Activated naive CD4-positive, alpha-beta T cell treated with anti-CD3 and anti-CD28 coated beads, Interleukin-2, amount 10 ng/mL, durations not matched to agents 7 days and 5 days (primary cell): ENCODE results near the gene SS18L1.
A peak's percentile ranks its signal among the peaks of the same experiment; 100 is the strongest.
"Not testable (repeated sequence)": the region's sequence is repeated elsewhere in the genome, so short reads cannot be mapped to it uniquely, and the experiment has no call there.

Experiments
- CTCF ChIA-PET: fragments of 350-600 bp; sonication (Branson Sonifier 250); formaldehyde crosslinking; loops from one replicate; lab custom pipeline; 2021; ENCODE audit warnings: antibody characterized with exemption; lab: Charles Lee
- DNase-seq: peaks from one replicate; pipeline ENCODE4 v3.0.0-alpha.2; 2020
- H3K27ac Mint-ChIP-seq: one replicate; pipeline ENCODE4 v1.8.0; 2021; ENCODE audit warnings: mild to moderate bottlenecking, moderate library complexity, mixed read lengths
- H3K27me3 Mint-ChIP-seq: one replicate; pipeline ENCODE4 v1.8.0; 2021; ENCODE audit warnings: mild to moderate bottlenecking, mixed read lengths
- H3K36me3 Mint-ChIP-seq: one replicate; pipeline ENCODE4 v1.8.0; 2021; ENCODE audit warnings: mixed read lengths
- H3K4me1 Mint-ChIP-seq: one replicate; pipeline ENCODE4 v1.8.0; 2021; ENCODE audit warnings: mixed read lengths
- H3K4me3 Mint-ChIP-seq: one replicate; pipeline ENCODE4 v1.8.0; 2021; ENCODE audit warnings: mild to moderate bottlenecking, moderate library complexity, mixed read lengths
- H3K9me3 Mint-ChIP-seq: one replicate; pipeline ENCODE4 v1.8.0; 2021; ENCODE audit warnings: mixed read lengths

The SS18L1 gene, protein sequence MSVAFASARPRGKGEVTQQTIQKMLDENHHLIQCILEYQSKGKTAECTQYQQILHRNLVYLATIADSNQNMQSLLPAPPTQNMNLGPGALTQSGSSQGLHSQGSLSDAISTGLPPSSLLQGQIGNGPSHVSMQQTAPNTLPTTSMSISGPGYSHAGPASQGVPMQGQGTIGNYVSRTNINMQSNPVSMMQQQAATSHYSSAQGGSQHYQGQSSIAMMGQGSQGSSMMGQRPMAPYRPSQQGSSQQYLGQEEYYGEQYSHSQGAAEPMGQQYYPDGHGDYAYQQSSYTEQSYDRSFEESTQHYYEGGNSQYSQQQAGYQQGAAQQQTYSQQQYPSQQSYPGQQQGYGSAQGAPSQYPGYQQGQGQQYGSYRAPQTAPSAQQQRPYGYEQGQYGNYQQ

DNA sequence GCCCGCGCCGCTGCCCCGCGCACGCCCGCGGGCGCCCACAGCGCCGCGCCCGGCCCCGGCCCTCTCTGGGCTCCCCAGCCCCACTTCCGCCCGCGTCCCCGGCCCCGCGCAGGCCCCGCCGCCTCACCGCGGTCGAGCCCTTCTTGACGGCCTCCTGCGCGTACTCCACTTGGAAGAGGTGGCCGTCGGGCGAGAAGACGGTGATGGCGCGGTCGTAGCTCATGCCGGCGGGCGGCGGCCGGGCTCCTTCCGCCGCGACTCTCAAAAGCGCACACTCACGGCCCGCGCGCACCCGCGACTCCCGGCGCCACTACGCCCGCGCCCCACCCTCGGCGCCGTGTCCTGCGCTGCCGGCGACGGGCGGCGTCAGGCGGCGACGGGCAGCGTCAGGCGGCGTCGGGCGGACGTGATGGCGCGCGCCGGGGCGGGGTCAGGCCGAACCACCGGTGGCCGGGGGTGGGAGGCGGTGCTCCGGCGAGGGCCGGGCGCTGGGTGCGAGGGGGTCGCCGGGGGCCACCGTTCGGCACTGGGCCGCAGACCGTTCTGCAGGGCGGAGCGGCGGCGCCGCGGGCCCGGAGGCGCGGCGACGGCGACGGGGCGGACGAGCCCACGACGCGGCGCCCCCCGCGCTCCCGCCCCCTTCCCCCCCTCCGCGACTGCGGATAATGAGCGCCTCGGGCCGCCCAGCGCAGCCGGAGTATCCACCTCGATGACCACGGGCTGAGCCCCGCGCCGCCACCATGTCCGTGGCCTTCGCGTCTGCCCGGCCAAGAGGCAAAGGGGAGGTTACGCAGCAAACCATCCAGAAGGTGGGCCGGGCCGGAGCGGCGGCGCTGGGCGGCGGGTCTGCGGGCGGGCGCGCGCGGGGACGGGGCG lies at the start of gene SS18L1, which contains the start of gene PSMA7:
SS18L1 (plus strand) TSS at position 689 of the 876 bp plus-strand sequence; CDS start at position 741, 52 bp downstream.
PSMA7 (minus strand) TSS at position 314 of the 876 bp plus-strand sequence; CDS start at position 223, 91 bp downstream.
- peaks cover 27% of the 10 kb centered on the region for H3K36me3 Mint-ChIP-seq
- peak within 1 kb of the TSS; percentile 90 for H3K27ac Mint-ChIP-seq
- H3K9me3 Mint-ChIP-seq = no peaks in the 10 kb centered on the region
- peak; percentile 88 for DNase-seq
- H3K4me3 Mint-ChIP-seq = peak within 1 kb of the TSS; percentile 85
- H3K27me3 Mint-ChIP-seq = no peaks in the 10 kb centered on the region
- CTCF ChIA-PET = no interaction called here
- peaks cover 45% of the 10 kb centered on the region for H3K4me1 Mint-ChIP-seq

DNA sequence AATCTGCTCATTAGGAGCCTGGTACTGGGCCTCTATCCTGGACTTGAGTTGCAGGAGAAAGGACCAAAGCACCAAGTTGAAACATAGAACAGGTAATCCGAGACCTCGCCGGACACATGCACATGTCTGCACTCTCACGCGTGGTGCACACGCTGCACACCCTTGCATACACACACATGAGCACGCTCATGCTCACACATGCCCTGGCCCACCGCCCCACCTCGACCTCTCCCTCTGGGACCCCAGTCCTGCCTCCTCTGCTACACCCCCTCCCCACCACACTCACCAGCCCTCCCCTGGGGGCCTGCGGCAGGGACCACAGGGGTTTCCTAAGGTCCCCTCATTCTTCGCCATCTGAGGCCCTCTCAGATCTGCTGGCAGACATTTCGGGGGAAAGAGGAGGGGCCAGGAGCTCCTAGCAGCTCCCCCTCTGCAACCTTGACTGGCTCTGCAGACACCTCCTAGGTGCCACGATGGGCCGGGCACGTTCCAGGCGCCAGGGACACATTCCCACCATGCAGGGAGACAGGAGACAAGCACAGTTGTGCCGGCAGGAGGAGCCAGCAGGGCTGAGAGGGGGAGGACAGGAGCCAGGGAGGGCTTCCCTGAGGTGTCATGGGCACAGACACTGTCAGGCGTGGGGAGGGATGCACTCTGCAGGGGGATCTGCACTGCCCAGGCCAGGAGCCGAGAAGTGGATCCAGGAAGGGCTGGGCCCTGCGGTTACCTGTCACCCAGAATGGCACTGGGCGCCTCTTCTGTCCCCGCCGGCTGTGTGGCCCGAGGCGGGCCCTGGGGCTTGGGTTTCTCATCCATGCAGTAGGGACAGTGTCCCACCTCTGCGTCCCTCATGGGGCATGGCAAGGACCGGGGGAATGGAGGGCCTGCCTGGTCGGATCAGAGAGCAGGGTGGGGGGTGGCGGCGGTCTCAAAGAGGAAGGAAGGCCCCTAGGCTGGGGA lies 46.9 kb upstream of the SS18L1 start:
- no peak overlapping the region for H3K27ac Mint-ChIP-seq
- H3K4me3 Mint-ChIP-seq = no peak overlapping the region
- H3K27me3 Mint-ChIP-seq = peaks cover 4% of the 10 kb centered on the region
- peaks cover 41% of the 10 kb centered on the region for H3K9me3 Mint-ChIP-seq
- no peaks in the 10 kb centered on the region for H3K4me1 Mint-ChIP-seq
- DNase-seq = no peak
- no peaks in the 10 kb centered on the region for H3K36me3 Mint-ChIP-seq
- CTCF ChIA-PET = no interaction called here

DNA sequence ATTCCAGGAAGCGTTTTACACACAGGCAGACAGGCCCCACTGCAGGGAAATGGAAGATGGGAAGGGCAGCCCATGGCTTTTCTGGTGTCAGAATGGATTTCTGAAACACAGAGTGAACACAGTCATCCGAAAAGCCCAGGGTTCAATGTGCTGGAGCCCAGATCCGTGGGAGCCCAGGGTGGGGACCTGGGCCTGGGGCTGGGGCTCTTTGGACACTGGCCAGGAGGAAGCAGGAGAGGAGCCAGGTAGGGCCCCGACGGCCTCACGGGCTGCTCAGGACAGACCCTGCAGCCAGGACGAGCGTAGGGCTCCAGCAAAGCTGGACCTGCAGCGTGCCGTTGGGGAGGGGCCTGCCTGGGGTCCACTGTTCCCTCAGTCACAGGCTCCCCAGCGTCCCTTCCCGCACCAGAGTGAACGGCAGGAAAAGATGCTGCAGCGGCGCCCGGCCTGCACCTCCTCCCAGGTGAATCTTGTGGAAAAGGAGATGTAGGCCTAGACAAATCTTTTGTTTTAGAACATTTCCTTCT lies 45.6 kb upstream of the SS18L1 start:
- CTCF ChIA-PET = no interaction called here
- Mint-ChIP-seq H3K4me3 (no peak overlapping the region), H3K36me3 (no peaks in the 10 kb centered on the region), H3K27me3 (peaks cover 4% of the 10 kb centered on the region), H3K9me3 (peaks cover 38% of the 10 kb centered on the region), H3K27ac (no peak overlapping the region), H3K4me1 (no peaks in the 10 kb centered on the region)
- DNase-seq = no peak

- CTCF ChIA-PET = no interaction called here
Observed at GRCh38 chr20:62101078-62101477, 42.5 kb upstream of the SS18L1 start.

GRCh38 chr20:62103508-62104233 lies 39.9 kb upstream of the SS18L1 start:
- CTCF ChIA-PET = no interaction called here
- peaks cover 4% of the 10 kb centered on the region for H3K27me3 Mint-ChIP-seq
- H3K27ac Mint-ChIP-seq = no peak overlapping the region
- no peak overlapping the region for H3K4me3 Mint-ChIP-seq
- H3K4me1 Mint-ChIP-seq = no peaks in the 10 kb centered on the region
- DNase-seq = no peak
- peaks cover 65% of the 10 kb centered on the region for H3K9me3 Mint-ChIP-seq
- H3K36me3 Mint-ChIP-seq = peaks cover 3% of the 10 kb centered on the region

More at GRCh38 chr20:62101078-62101477, 42.5 kb upstream of the SS18L1 start:
- peaks cover 4% of the 10 kb centered on the region for H3K27me3 Mint-ChIP-seq
- H3K4me1 Mint-ChIP-seq = no peaks in the 10 kb centered on the region
- no peak for DNase-seq
- no peak overlapping the region for H3K4me3 Mint-ChIP-seq
- H3K9me3 Mint-ChIP-seq = peaks cover 53% of the 10 kb centered on the region
- no peak overlapping the region for H3K27ac Mint-ChIP-seq
- H3K36me3 Mint-ChIP-seq = peaks cover 2% of the 10 kb centered on the region

DNA sequence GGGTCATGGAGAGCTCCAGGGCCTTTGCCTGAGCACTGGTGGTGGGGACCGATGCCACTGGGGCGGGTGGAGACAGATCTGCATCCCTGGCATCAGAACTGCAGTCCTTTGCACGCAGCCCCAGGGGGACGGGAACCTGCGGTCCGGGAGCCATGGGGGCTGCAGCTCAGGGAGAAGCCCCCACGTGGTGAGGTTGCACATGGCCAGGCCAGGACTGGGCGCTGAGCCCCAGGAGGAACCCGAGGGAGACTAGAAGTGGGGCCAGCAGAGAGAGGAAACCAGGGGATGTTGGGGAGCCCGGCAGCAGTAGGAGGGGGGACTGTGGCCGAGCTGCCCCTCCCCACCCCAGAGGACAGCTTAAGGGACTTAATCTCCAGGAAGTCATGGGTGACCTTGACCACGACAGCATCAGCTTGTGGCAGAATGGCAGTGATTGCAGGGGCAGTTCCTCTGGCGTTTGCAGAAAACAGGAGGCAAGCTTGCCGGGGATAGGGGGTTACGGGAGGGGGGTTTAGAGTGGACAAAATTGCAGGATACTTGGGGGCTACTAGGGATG lies 39.3 kb upstream of the SS18L1 start:
- DNase-seq = no peak
- peaks cover 5% of the 10 kb centered on the region for H3K36me3 Mint-ChIP-seq
- peaks cover 65% of the 10 kb centered on the region for H3K9me3 Mint-ChIP-seq
- no peaks in the 10 kb centered on the region for H3K4me1 Mint-ChIP-seq
- no peak overlapping the region for H3K4me3 Mint-ChIP-seq
- no peak overlapping the region for H3K27ac Mint-ChIP-seq
- H3K27me3 Mint-ChIP-seq = peaks cover under 1% of the 10 kb centered on the region
- CTCF ChIA-PET = no interaction called here

DNA sequence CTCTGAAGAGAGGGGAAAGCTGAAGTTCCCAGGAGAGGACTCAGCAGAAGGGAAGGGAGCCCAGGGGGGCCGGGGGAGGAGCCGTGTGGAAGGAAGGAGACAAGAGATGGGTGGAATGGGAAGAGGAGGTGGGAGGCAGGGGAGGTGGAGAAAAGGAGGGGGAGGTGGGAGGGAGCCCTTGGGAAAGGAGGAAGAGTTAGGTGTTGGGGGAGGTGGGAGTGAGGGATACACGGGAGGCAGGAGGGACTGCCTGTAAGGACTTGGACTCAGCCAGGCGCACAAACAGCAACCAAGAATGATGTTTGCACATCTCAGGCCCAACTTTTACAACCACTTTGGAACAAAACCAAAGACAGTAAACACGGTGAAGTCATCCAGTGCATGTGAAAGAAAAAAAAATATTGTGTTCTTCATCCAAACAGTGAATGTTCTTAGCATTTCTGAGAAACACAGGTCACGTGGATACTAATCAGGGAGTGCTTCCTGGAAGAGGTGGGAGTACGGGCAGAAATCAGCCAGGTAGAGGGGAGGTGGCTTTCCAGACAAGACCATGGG lies 38.7 kb upstream of the SS18L1 start:
- H3K4me3 Mint-ChIP-seq = no peak overlapping the region
- CTCF ChIA-PET = no interaction called here
- peaks cover 64% of the 10 kb centered on the region for H3K9me3 Mint-ChIP-seq
- no peaks in the 10 kb centered on the region for H3K27me3 Mint-ChIP-seq
- DNase-seq = no peak
- H3K27ac Mint-ChIP-seq = no peak overlapping the region
- H3K36me3 Mint-ChIP-seq = peaks cover 6% of the 10 kb centered on the region
- H3K4me1 Mint-ChIP-seq = no peaks in the 10 kb centered on the region

- no peak overlapping the region for H3K27ac Mint-ChIP-seq
- H3K36me3 Mint-ChIP-seq = peaks cover 6% of the 10 kb centered on the region
- H3K9me3 Mint-ChIP-seq = peaks cover 62% of the 10 kb centered on the region
- CTCF ChIA-PET = no interaction called here
- no peak for DNase-seq
- no peaks in the 10 kb centered on the region for H3K4me1 Mint-ChIP-seq
- H3K4me3 Mint-ChIP-seq = no peak overlapping the region
- H3K27me3 Mint-ChIP-seq = no peaks in the 10 kb centered on the region
Observed at GRCh38 chr20:62105592-62105991, 38.0 kb upstream of the SS18L1 start.

GRCh38 chr20:62111148-62111547 lies 32.4 kb upstream of the SS18L1 start:
- Mint-ChIP-seq H3K9me3 (peaks cover 56% of the 10 kb centered on the region), H3K27ac (no peak overlapping the region), H3K36me3 (peaks cover 10% of the 10 kb centered on the region), H3K4me3 (no peak overlapping the region), H3K27me3 (peaks cover 9% of the 10 kb centered on the region), H3K4me1 (peaks cover 2% of the 10 kb centered on the region)
- CTCF ChIA-PET = no interaction called here
- DNase-seq = no peak

- Mint-ChIP-seq H3K36me3 (peaks cover 13% of the 10 kb centered on the region), H3K4me1 (peaks cover 11% of the 10 kb centered on the region), H3K4me3 (no peak overlapping the region), H3K27me3 (peaks cover 9% of the 10 kb centered on the region), H3K27ac (no peak overlapping the region), H3K9me3 (peaks cover 49% of the 10 kb centered on the region)
- CTCF ChIA-PET = no interaction called here
- DNase-seq = no peak
Observed at GRCh38 chr20:62112368-62112767, 31.2 kb upstream of the SS18L1 start.

DNA sequence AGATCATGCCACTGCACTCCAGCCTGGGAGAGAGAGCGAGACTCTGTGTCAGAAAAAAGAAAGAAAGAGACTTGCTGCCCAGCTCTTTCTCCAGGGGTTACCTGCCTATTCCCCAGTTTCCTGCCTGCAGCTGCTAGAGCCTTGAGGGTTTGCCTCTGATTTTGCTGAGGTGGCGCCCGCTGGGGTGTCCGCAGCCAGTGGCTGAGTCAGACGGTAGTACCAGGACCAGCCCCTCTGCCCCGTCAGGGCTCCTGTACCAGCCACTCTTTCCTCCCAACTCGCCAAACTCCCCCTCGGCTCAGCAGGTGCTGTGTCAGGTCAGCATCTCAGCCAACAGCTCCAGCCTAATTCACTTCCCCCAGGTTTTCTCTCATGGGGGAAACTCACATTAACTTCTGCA lies 28.7 kb upstream of the SS18L1 start:
- CTCF ChIA-PET = interaction anchor here (0.7 kb wide), 1 partner anchor 73 kb away, joined by 4 read pairs; no protein-coding TSS in a partner anchor
- peaks cover 13% of the 10 kb centered on the region for H3K27me3 Mint-ChIP-seq
- H3K4me1 Mint-ChIP-seq = peaks cover 31% of the 10 kb centered on the region
- peaks cover 10% of the 10 kb centered on the region for H3K36me3 Mint-ChIP-seq
- DNase-seq = no peak
- no peak overlapping the region for H3K27ac Mint-ChIP-seq
- H3K9me3 Mint-ChIP-seq = peaks cover 30% of the 10 kb centered on the region
- H3K4me3 Mint-ChIP-seq = no peak overlapping the region

- DNase-seq, CTCF ChIA-PET, H3K27ac Mint-ChIP-seq, H3K4me3 Mint-ChIP-seq: not testable (repeated sequence)
- Mint-ChIP-seq H3K27me3 (peaks cover 13% of the 10 kb centered on the region), H3K36me3 (peaks cover 10% of the 10 kb centered on the region), H3K4me1 (peaks cover 40% of the 10 kb centered on the region), H3K9me3 (peaks cover 23% of the 10 kb centered on the region)
Observed at GRCh38 chr20:62115800-62116407, 27.7 kb upstream of the SS18L1 start.
